IPS-NIHi7 (cell line): ENCODE data around the gene LIN9.
A peak's percentile ranks its signal among the peaks of the same experiment; 100 is the strongest.
"Not testable (repeated sequence)": the region's sequence is repeated elsewhere in the genome, so short reads cannot be mapped to it uniquely, and the experiment has no call there.

Experiments
- DNase-seq: peaks from one replicate; pipeline ENCODE4 v3.0.0; 2012; ENCODE audit warnings: mixed read lengths; ENCODE audit errors: extremely low spot score

LIN9 gene, protein sequence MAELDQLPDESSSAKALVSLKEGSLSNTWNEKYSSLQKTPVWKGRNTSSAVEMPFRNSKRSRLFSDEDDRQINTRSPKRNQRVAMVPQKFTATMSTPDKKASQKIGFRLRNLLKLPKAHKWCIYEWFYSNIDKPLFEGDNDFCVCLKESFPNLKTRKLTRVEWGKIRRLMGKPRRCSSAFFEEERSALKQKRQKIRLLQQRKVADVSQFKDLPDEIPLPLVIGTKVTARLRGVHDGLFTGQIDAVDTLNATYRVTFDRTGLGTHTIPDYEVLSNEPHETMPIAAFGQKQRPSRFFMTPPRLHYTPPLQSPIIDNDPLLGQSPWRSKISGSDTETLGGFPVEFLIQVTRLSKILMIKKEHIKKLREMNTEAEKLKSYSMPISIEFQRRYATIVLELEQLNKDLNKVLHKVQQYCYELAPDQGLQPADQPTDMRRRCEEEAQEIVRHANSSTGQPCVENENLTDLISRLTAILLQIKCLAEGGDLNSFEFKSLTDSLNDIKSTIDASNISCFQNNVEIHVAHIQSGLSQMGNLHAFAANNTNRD

GRCh38 chr1:226308723-226309397 lies at the start of gene LIN9:
Gene LIN9 (minus strand): TSS chr1:226309164. CDS start chr1:226309139, 25 bp downstream.
- DNase-seq = peak; percentile 91

DNA sequence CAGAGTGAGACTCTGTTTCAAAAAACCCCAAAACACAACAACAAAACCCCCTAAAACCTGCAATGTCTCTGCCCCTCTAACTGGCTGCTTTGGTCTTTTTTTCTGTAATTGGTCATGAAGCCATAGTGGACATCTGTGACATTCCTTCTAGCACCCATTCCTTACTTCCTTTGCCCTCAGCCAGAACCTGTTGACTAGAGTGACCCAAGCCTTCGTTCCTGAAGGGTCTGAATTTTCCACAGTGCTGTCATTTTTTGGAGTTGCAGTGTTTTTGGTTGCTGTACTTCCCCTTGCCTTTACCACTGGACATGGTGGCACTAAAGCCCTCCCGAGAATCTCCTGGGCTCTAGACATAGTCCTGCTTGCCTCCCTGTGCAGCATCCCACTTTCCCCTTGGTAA lies 48.5 kb upstream of the LIN9 start:
- no peak for DNase-seq

GRCh38 chr1:226355669-226356551 lies 46.9 kb upstream of the LIN9 start:
- no peak for DNase-seq

- no peak for DNase-seq
Observed at GRCh38 chr1:226355016-226355415, 46.1 kb upstream of the LIN9 start.

- DNase-seq = no peak
Observed at GRCh38 chr1:226353698-226354525, 44.9 kb upstream of the LIN9 start.

- peak; percentile 43 for DNase-seq
Observed at GRCh38 chr1:226351709-226352108, 42.7 kb upstream of the LIN9 start.

DNA sequence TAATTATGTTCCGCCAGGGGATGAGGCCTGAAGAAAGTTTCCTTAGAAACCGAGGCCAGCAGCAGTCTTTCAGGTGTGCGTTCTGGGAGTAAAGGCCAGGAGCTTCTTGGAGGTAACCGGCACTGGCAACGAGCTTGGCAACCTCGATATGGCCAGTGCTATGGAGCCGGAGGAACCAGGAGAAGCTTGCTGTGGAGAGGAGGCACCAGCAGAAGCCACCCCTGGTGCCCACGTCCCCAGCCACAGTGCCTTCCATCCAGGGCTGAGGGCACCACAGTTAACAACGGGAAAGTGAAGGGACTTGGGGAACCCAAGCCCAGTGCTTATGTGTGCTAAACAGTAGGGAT lies 41.5 kb upstream of the LIN9 start:
- DNase-seq = no peak

- no peak for DNase-seq
Observed at GRCh38 chr1:226349801-226350518, 41.0 kb upstream of the LIN9 start.

GRCh38 chr1:226349081-226349480 lies 40.1 kb upstream of the LIN9 start:
- DNase-seq = no peak

DNA sequence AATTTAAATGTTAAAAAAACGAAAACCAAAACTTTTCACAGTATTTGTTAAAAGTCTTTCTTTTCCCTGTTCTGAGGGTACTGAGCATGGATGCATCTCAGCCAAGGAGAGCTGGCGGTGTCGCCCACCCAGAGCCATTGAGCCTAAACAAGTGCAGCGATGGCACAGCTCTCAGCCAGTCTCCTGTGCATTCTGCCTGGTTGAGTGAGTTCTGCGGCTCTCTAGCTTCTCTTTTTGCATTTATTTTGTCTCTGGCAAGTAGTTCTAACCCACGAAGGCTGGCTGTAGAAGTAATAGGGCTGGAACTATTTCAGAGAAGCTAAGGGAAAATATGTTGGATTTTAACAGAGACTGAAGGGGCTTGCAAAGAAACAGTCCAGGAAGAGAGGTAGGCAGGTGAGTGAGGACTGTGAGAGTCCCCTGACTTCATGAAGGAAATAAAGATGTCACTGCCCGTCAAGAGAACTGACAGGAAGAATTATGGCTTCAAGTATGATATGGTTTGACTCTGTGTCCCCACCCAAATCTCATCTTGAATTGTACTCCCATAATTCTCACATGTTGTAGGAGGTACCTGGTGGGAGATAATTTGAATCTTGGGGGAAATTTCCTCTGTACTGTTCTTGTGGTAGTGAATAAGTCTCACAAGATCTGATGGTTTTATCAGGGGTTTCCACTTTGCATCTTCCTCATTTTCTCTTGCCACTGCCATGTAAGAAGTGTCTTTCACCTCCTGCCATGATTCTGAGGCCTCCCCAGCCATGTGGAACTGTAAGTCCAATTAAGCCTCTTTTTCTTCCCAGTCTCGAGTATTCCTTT lies 35.7 kb upstream of the LIN9 start:
- no peak for DNase-seq

DNA sequence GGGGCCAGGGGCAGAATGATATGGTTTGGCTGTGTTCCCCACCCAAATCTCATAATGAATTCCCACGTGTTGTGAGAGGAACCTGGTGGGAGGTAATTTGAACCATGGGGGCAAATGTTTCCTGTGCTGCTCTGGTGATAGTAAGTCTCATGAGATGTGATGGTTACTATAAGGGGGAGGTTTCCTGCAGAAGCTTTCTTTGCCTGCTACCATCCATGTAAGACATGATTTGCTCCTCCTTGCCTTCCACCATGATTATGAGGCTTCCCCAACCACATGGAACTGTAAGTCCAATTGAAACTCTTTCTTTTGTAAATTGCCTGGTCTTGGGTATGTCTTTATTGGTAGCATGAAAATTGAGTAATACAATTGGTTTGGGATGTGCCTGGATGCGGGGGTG lies 33.7 kb upstream of the LIN9 start:
- no peak for DNase-seq

- DNase-seq = not testable (repeated sequence)
Observed at GRCh38 chr1:226340111-226340510, 31.1 kb upstream of the LIN9 start.

GRCh38 chr1:226337276-226337875 lies 28.4 kb upstream of the LIN9 start:
- DNase-seq = no peak

GRCh38 chr1:226335661-226336060 lies 26.7 kb upstream of the LIN9 start:
- DNase-seq = no peak

DNA sequence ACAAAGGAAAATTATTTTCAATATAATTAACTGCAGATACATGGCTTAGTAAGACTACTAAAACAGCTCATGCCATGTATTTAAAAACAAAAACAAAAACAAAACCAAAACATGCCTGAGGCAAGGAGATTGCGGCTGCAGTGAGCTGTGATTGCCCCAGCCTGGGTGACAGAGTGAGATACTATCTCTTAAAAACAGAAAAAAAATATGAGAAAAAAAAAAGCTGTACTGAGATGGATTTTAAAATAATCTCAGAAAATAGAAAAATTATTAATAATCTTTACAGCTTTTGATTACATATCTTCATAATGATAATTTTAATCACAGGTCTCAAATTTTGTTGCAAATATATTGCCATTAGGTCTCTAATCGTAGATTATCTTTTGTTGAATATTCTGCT lies 24.0 kb upstream of the LIN9 start:
- DNase-seq = no peak

DNA sequence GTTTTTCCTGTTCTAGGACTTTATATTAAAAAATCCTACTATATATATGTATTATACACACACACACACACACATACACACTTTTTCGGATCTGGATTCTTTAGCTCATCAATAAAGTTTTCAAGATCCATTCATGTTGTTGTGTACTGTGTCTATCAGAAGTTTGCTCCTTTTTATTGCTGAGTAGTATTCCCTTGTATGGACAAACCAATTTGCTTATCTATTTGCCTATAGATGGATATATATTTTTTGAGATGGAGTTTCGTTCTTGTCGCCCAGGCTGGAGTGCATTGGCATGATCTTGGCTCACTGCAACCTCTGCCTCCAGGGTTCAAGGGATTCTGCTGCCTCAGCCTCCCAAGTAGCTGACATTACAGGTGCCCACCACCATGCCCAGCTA lies 20.3 kb upstream of the LIN9 start:
- no peak for DNase-seq

DNA sequence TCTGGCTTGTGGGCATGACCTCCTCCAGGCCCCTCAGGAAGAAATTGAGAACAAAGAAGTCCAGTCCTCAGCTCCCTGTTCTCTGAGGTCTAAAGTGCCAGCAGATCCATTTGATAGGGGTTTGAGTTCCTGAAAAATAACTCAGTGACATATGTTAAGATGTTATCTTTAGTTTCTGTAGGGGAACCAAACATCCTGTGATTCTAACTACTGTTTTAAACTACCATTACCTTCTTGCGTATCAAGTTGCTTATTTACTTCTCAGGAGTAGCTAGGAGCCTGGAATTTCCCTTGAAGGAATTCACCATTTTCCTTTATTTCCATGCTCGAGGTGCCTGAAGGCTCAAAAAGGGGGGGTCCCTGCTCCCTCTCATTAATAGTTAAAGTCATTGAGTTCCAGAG lies 18.8 kb upstream of the LIN9 start:
- DNase-seq = no peak

DNA sequence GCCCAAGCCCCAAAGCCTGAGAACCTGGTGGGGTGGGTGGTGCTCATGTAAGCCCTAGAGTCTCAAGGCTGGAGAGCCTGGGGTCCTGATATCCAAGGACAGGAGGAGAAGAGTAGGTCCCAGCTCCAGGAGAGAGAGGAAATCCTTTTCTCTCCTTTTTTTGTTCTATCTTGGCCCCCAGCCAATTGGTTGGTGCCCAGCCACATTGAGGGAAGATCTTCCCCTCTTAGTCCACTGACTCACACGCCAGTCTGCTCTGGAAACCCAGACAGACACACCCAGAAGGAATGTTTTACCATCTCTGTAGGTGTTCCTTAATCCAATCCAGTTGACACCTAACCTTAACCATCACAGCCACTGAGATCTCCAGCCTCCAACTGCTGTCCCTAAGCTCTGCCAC lies 16.2 kb upstream of the LIN9 start:
- no peak for DNase-seq

DNA sequence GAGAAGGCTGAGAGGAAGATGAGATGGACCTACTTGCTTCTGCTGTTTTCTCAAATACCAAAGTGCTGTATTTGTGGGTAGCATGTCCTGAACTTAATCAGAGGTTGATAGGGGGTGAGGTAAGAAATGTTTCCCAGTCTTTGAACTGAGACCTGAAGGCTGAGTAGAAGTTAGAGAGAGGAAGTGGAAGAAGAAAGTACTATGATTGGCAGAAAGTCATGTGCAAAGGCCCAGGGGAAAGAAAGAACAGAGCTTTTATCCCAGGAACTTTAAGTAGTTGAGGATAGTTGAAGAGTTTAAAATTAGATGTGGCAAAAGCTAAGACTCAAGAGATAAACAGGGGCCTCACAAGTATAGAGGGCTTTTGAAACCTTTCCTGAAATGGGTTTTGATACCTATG lies 15.5 kb upstream of the LIN9 start:
- DNase-seq = no peak
